ENCODE data around the gene ZER1. TPM values are rescaled to one million over a fixed set of nuclear protein-coding genes. Genes with fewer than 3 reads are reported as not detected.
A peak's percentile ranks its signal among the peaks of the same experiment; 100 is the strongest.
"Not testable (repeated sequence)": the region's sequence is repeated elsewhere in the genome, so short reads cannot be mapped to it uniquely, and the experiment has no call there.

Gene ZER1
- total RNA-seq, 2 experiments from 2014 or later, result 14.9 to 17.8 TPM

- Mint-ChIP-seq H3K27me3 (no peaks in the 10 kb centered on the region), H3K36me3 (ENCODE audit: low read depth) (no peaks in the 10 kb centered on the region), H3K27ac (peak overlapping the region; percentile 49), H3K4me3 (peak overlapping the region; percentile 79), H3K9me3 (no peaks in the 10 kb centered on the region), H3K4me1 (ENCODE audit: low read depth) (peaks cover 13% of the 10 kb centered on the region)
- ChIA-PET CTCF (interaction anchor here (1.4 to 1.9 kb wide), 2 partner anchors 21 to 86 kb away, joined by 3 to 4 read pairs; partner anchors contain the start of gene ZDHHC12), POLR2A (interaction anchor here (1.1 to 1.2 kb wide), 2 partner anchors 23 to 70 kb away, joined by 3 to 4 read pairs; no protein-coding TSS in a partner anchor)
- DNase-seq, result peak; percentile 55
- no peak for TF ChIP-seq CTCF (IDR thresholded peaks at IDR 0.05)
- intact Hi-C loops (cut with micrococcal nuclease), result no loop called here
- peak; percentile 32 for ATAC-seq
These were observed 68.6 kb downstream of the ZER1 start for GRCh38 chr9:128702949-128703615.

GRCh38 chr9:128702445-128702948 is 69.2 kb downstream of the ZER1 start, which contains the start of gene PKN3:
TSS of gene PKN3 (plus strand) at chr9:128702503. CDS start at chr9:128702916, 413 bp downstream.
- ChIA-PET POLR2A (interaction anchor here (0.6 to 0.9 kb wide), 4 partner anchors 18 to 163 kb away, joined by 3 read pairs; partner anchors contain the start of gene ZDHHC12), CTCF (interaction anchor here (0.6 to 3.3 kb wide), 24 partner anchors 9 to 512 kb away, joined by 3 to 29 read pairs (median 3); partner anchors contain the start of genes ENDOG, SPOUT1 and ZDHHC12)
- peak; percentile 92 for DNase-seq
- H3K9me3 Mint-ChIP-seq, result no peaks in the 10 kb centered on the region
- H3K36me3 Mint-ChIP-seq (ENCODE audit: low read depth), result peaks cover 4% of the 10 kb centered on the region
- H3K4me1 Mint-ChIP-seq (ENCODE audit: low read depth), result peaks cover 13% of the 10 kb centered on the region
- intact Hi-C loops (cut with micrococcal nuclease), result no loop called here
- peak; percentile 89 for ATAC-seq
- H3K4me3 Mint-ChIP-seq, result peak within 1 kb of the TSS; percentile 79
- peak; percentile 96 for TF ChIP-seq CTCF (IDR thresholded peaks at IDR 0.05)
- H3K27me3 Mint-ChIP-seq, result no peaks in the 10 kb centered on the region
- H3K27ac Mint-ChIP-seq, result peak within 1 kb of the TSS; percentile 49

- intact Hi-C loops (cut with micrococcal nuclease), result no loop called here
- peak overlapping the region; percentile 79 for H3K4me3 Mint-ChIP-seq
- peaks cover 13% of the 10 kb centered on the region for H3K4me1 Mint-ChIP-seq (ENCODE audit: low read depth)
- no peak overlapping the region for H3K27ac Mint-ChIP-seq
- TF ChIP-seq CTCF (IDR thresholded peaks at IDR 0.05), result no peak
- CTCF ChIA-PET, result interaction anchor here (0.9 to 3.3 kb wide), 15 partner anchors 9 to 129 kb away, joined by 3 to 29 read pairs (median 3); partner anchors contain the start of genes ENDOG, SPOUT1 and ZDHHC12
- POLR2A ChIA-PET, result interaction anchor here (0.6 to 2.5 kb wide), 6 partner anchors 11 to 330 kb away, joined by 3 to 16 read pairs (median 3); partner anchors contain the start of genes SET and ZDHHC12
- peaks cover 10% of the 10 kb centered on the region for H3K36me3 Mint-ChIP-seq (ENCODE audit: low read depth)
- no peak for ATAC-seq
- DNase-seq, result no peak
- H3K27me3 Mint-ChIP-seq, result no peaks in the 10 kb centered on the region
- no peaks in the 10 kb centered on the region for H3K9me3 Mint-ChIP-seq
These were observed 70.4 kb downstream of the ZER1 start for GRCh38 chr9:128701227-128701854.

- H3K4me3 Mint-ChIP-seq; H3K27ac Mint-ChIP-seq; DNase-seq; ATAC-seq; intact Hi-C loops (cut with micrococcal nuclease); H3K9me3 Mint-ChIP-seq; H3K27me3 Mint-ChIP-seq: not testable (repeated sequence)
- ChIA-PET CTCF (interaction anchor here (3.3 kb wide), 1 partner anchor 7 kb away, joined by 29 read pairs; no protein-coding TSS in a partner anchor), POLR2A (interaction anchor here (1.3 to 2.5 kb wide), 2 partner anchors 9 to 15 kb away, joined by 4 to 16 read pairs; partner anchors contain the start of gene SET)
- peaks cover 25% of the 10 kb centered on the region for H3K36me3 Mint-ChIP-seq (ENCODE audit: low read depth)
- peaks cover 14% of the 10 kb centered on the region for H3K4me1 Mint-ChIP-seq (ENCODE audit: low read depth)
These were observed 72.5 kb downstream of the ZER1 start for GRCh38 chr9:128699096-128699795.
